HCT116 (cell line): ENCODE measurements around the gene STK39. TPM values are rescaled to one million over a fixed set of nuclear protein-coding genes. Genes with fewer than 3 reads are reported as not detected.
A peak's percentile ranks its signal among the peaks of the same experiment; 100 is the strongest.

Experiments used
- ATAC-seq: fragments of 200-7000 bp; cut with Tn5 transposase; 2 replicates; pipeline ENCODE4 v1.9.1; 2020; ENCODE audit warnings: mild to moderate bottlenecking, moderate library complexity
- BruUV-seq: library from RNA; stranded (reverse); fragments of 400-500 nt; replicated peaks from 2 replicates; lab custom pipeline; 2021; lab: Mats Ljungman, UMichigan
- CTCF ChIA-PET: fragments of 300-600 bp; sonication (Branson Sonifier 250); formaldehyde crosslinking; loops from one replicate; lab custom pipeline; 2021; ENCODE audit warnings: antibody characterized with exemption; lab: Charles Lee
- POLR2A ChIA-PET: fragments of 300-600, 350-600 bp; sonication (Branson Sonifier 250); formaldehyde crosslinking; loops from one replicate; lab custom pipeline; 2021; ENCODE audit warnings: antibody characterized with exemption; lab: Charles Lee
- RAD21 ChIA-PET, 2 experiments: fragments of 300-600 bp; sonication (Branson Sonifier 250); formaldehyde crosslinking; loops; one replicate each; lab custom pipeline; 2023; ENCODE audit warnings: low total read pairs in 2 of 2; ENCODE audit not compliant: uncharacterized antibody in 2 of 2, unreplicated experiment in 2 of 2, low non-redundant PET in 1 of 2; lab: Charles Lee
- DNase-seq: peaks from one replicate; pipeline ENCODE4 v3.0.0-alpha.2; 2010; ENCODE audit warnings: low read depth, low spot score
- H2AFZ ChIP-seq: fragments of 200-600 bp; shearing (Covaris generic), sonication (generic); 2 replicates; pipeline ENCODE4 v1.6.1; 2017; ENCODE audit warnings: low read depth, mixed run types, mixed read lengths, antibody characterized with exemption, low read length; ENCODE audit not compliant: poor library complexity, severe bottlenecking
- H3K27ac ChIP-seq: 2 replicates; pipeline ENCODE4 v1.5.1; 2012; ENCODE audit warnings: low read depth, low read length
- H3K27me3 ChIP-seq: fragments of 200-600 bp; sonication (generic); 2 replicates; pipeline ENCODE4 v1.6.1; 2016; ENCODE audit warnings: mixed run types, low read length, mixed read lengths; ENCODE audit not compliant: insufficient read depth
- H3K36me3 ChIP-seq, 2 experiments: fragments of 200-500 bp in 1 of 2; fragments of 200-600 bp in 1 of 2; sonication (Bioruptor generic) in 1 of 2; sonication (generic) in 1 of 2; 2 replicates each; pipeline versions ENCODE4 v1.5.1 to v1.6.1; 2014 to 2016; ENCODE audit warnings: low read length in 2 of 2, inconsistent platforms in 1 of 2, mixed read lengths in 1 of 2, mixed run types in 1 of 2; ENCODE audit not compliant: insufficient read depth in 2 of 2, control insufficient read depth in 1 of 2
- H3K4me1 ChIP-seq, 2 experiments: fragments of 200-600 bp in 1 of 2; sonication (generic) in 1 of 2; 2 replicates each; pipeline versions ENCODE4 v1.5.1 to v1.6.1; 2012 to 2017; ENCODE audit warnings: low read length in 2 of 2, inconsistent platforms in 1 of 2, mild to moderate bottlenecking in 1 of 2, mixed read lengths in 1 of 2, mixed run types in 1 of 2, moderate library complexity in 1 of 2; ENCODE audit not compliant: insufficient read depth in 2 of 2, control insufficient read depth in 1 of 2
- H3K4me2 ChIP-seq: fragments of 200-600 bp; sonication (generic); 2 replicates; pipeline ENCODE4 v1.6.1; 2017; ENCODE audit warnings: mixed run types, low read length, mixed read lengths
- H3K4me3 ChIP-seq, 2 experiments: fragments of 200-600 bp in 1 of 2; sonication (generic) in 1 of 2; replicated peaks in 1 of 2; 2 replicates each; pipeline ENCODE4 v1.5.1; 2011 to 2016; ENCODE audit warnings: low read length in 2 of 2, control low read depth in 1 of 2, low read depth in 1 of 2, mild to moderate bottlenecking in 1 of 2, mixed read lengths in 1 of 2, mixed run types in 1 of 2
- H3K79me2 ChIP-seq: fragments of 200-600 bp; sonication (generic); 2 replicates; pipeline ENCODE4 v1.6.1; 2017; ENCODE audit warnings: mild to moderate bottlenecking, mixed run types, low read length, moderate library complexity, mixed read lengths; ENCODE audit not compliant: insufficient read depth
- H3K9ac ChIP-seq: fragments of 200-600 bp; sonication (generic); 2 replicates; pipeline ENCODE4 v1.6.1; 2016; ENCODE audit warnings: low read length, mixed read lengths
- H3K9me2 ChIP-seq: fragments of 200-600 bp; sonication (generic), shearing (Covaris generic); 2 replicates; pipeline ENCODE4 v1.6.1; 2017; ENCODE audit warnings: mixed run types, mild to moderate bottlenecking, moderate library complexity; ENCODE audit not compliant: insufficient read depth
- H3K9me3 ChIP-seq, 2 experiments: fragments of 200-500 bp in 1 of 2; fragments of 200-600 bp in 1 of 2; sonication (Bioruptor generic) in 1 of 2; sonication (generic) in 1 of 2; 2 replicates each; pipeline ENCODE4 v1.6.1; 2014 to 2017; ENCODE audit warnings: low read length in 2 of 2, mixed read lengths in 2 of 2, inconsistent platforms in 1 of 2, low read depth in 1 of 2, mild to moderate bottlenecking in 1 of 2, mixed run types in 1 of 2, moderate library complexity in 1 of 2; ENCODE audit not compliant: control insufficient read depth in 1 of 2, insufficient read depth in 1 of 2
- H4K20me1 ChIP-seq: fragments of 200-600 bp; sonication (generic), shearing (Covaris generic); 2 replicates; pipeline ENCODE4 v1.6.1; 2017; ENCODE audit warnings: mixed run types, mild to moderate bottlenecking, moderate library complexity; ENCODE audit not compliant: insufficient read depth
- CEBPB ChIP-seq: IDR thresholded peaks from 2 replicates; pipeline ENCODE4 v1.6.1; 2012; ENCODE audit warnings: low read depth
- ELF1 ChIP-seq: IDR thresholded peaks from 2 replicates; pipeline ENCODE4 v1.6.1; 2012; ENCODE audit warnings: low read depth, borderline replicate concordance
- FOSL1 ChIP-seq: IDR thresholded peaks from 2 replicates; pipeline ENCODE4 v1.6.1; 2012; ENCODE audit warnings: low read depth
- JUND ChIP-seq: IDR thresholded peaks from 2 replicates; pipeline ENCODE4 v1.6.1; 2012
- SIN3A ChIP-seq: IDR thresholded peaks from 2 replicates; pipeline ENCODE4 v1.6.1; 2012; ENCODE audit warnings: low read depth
- SRF ChIP-seq: IDR thresholded peaks from 2 replicates; pipeline ENCODE4 v1.6.1; 2012; ENCODE audit warnings: low read depth
- TCF7L2 ChIP-seq: IDR thresholded peaks from 2 replicates; pipeline ENCODE4 v1.7.0; 2011; ENCODE audit warnings: borderline replicate concordance, inconsistent platforms; ENCODE audit not compliant: insufficient read depth, insufficient read length; ENCODE audit errors: extremely low read depth
- YY1 ChIP-seq: IDR thresholded peaks from 2 replicates; pipeline ENCODE4 v1.6.1; 2011; ENCODE audit warnings: low read length, low read depth, moderate library complexity, mild to moderate bottlenecking; ENCODE audit not compliant: insufficient replicate concordance; ENCODE audit errors: extremely low read depth
- ZFX ChIP-seq: fragments of 450-650 bp; IDR thresholded peaks from 2 replicates; pipeline ENCODE4 v1.6.1; 2017
- intact Hi-C: fragments of 100-400 bp; cut with micrococcal nuclease; formaldehyde crosslinking; loops from 2 replicates; pipeline ENCODE4 v1.10.0; 2022
- total RNA-seq: library from RNA; stranded (reverse); gene quantifications from one replicate; pipeline ENCODE4 v1.2.1, GENCODE V29; 2021; ENCODE audit not compliant: unreplicated experiment
- TF ChIP-seq, protein P1 (sequence below): IDR thresholded peaks from 2 replicates; pipeline ENCODE4 v1.6.1; 2012
- TF ChIP-seq, protein P2 (sequence below), 3 experiments: fragments of 200-600 bp in 1 of 3; sonication (generic) in 1 of 3; IDR thresholded peaks in 2 of 3; conservative IDR thresholded peaks in 1 of 3; 2 replicates each; pipeline ENCODE4 v1.5.1; 2012 to 2017; ENCODE audit warnings: low read depth in 2 of 3, low read length in 2 of 3, antibody characterized with exemption in 1 of 3, borderline replicate concordance in 1 of 3, control low read depth in 1 of 3, mild to moderate bottlenecking in 1 of 3, mixed read lengths in 1 of 3, mixed run types in 1 of 3, moderate library complexity in 1 of 3; ENCODE audit not compliant: insufficient read depth in 1 of 3

The STK39 gene
- total RNA-seq, 1 experiment from 2014 or later: 118 TPM

DNA sequence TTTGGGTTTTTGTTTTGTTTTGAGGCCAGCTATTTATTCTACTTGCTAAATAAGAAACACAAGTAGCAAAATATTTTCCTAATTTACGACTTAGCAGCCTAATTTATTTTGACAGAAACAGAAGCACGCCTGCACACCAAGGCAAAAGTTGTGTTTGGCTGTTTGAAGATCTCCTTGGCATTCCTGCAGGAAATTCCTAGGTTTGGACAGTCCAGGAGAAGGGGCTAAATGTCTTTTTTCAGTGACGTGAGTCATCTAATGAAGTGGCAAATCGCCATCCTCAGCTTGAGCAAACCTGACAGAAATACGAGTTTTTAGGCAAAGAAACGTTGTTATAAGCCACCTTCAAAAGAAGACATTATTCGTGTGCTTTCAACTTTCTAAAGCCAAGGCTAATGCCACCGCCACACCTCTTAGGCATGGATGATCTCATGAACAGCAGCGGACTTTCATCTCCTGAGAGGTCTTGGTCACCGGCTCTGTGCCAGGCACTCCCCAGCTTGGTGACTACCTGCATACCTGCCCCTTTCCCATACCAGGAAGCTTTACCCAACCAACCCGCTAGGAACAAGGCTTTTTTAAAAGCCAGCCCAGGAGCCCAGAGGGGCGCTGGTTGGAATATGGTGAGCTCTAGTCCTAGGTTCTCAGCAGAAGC lies 30.9 kb downstream of the STK39 start (continued):
- peak; percentile 94 for TF ChIP-seq TCF7L2
- TF ChIP-seq, protein P1, sequence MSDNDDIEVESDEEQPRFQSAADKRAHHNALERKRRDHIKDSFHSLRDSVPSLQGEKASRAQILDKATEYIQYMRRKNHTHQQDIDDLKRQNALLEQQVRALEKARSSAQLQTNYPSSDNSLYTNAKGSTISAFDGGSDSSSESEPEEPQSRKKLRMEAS: peak; percentile 82
- TF ChIP-seq SRF: peak; percentile 85
- TF ChIP-seq FOSL1: peak; percentile 88
- TF ChIP-seq JUND: peak; percentile 97

DNA sequence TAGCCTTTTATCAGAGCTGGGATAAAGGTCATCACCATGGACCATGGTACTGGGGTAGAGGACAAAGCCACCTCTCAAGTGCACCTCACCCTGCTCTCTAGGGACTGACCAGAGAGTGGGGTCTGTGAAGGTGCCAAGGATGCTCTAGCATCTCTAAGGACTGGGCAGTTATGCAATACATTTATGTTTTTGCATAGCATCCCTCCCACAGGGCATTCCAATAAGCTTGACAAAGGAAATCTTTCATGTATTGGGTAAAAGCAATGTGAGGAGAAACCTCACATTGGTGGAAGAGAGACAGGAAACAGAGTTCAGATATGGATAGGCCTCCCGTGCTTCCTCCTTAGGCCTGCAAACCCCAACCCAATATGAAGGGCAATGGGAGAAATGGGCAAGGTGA lies 31.6 kb downstream of the STK39 start:
- Histone ChIP-seq H4K20me1 (no peaks in the 10 kb centered on the region), H3K4me3 (peak overlapping the region in 1 of 2 experiments; percentile 31; a peak in 1 of 4 replicates), H3K9me3 (no peaks in the 10 kb centered on the region), H3K4me2 (peak overlapping the region; percentile 73), H2AFZ (no peak overlapping the region), H3K27ac (peak overlapping the region; percentile 99), H3K36me3 (peaks cover 0 to 4% of the 10 kb centered on the region in 2 experiments; a peak in 1 of 4 replicates), H3K27me3 (no peaks in the 10 kb centered on the region), H3K9me2 (no peaks in the 10 kb centered on the region), H3K9ac (peak overlapping the region; percentile 64), H3K4me1 (peaks cover 89 to 100% of the 10 kb centered on the region in 2 experiments), H3K79me2 (peaks cover 85% of the 10 kb centered on the region)
- CTCF ChIA-PET: interaction anchor here (1.3 kb wide), 1 partner anchor 9 kb away, joined by 4 read pairs; no protein-coding TSS in a partner anchor
- DNase-seq (no peak), ATAC-seq (no peak)
- intact Hi-C loops: loop anchor here (1.0 kb wide), 1 partner anchor 55 kb away; no protein-coding TSS in a partner anchor
- no TSS peak for BruUV-seq
- RAD21 ChIA-PET: no interaction called here
- POLR2A ChIA-PET: interaction anchor here (1.5 to 1.8 kb wide), 2 partner anchors 9 to 26 kb away, joined by 6 to 7 read pairs; no protein-coding TSS in a partner anchor
- TF ChIP-seq ELF1 (no peak), YY1 (no peak), SRF (no peak), ZFX (no peak), CEBPB (no peak), SIN3A (no peak)
- TF ChIP-seq, protein P2, sequence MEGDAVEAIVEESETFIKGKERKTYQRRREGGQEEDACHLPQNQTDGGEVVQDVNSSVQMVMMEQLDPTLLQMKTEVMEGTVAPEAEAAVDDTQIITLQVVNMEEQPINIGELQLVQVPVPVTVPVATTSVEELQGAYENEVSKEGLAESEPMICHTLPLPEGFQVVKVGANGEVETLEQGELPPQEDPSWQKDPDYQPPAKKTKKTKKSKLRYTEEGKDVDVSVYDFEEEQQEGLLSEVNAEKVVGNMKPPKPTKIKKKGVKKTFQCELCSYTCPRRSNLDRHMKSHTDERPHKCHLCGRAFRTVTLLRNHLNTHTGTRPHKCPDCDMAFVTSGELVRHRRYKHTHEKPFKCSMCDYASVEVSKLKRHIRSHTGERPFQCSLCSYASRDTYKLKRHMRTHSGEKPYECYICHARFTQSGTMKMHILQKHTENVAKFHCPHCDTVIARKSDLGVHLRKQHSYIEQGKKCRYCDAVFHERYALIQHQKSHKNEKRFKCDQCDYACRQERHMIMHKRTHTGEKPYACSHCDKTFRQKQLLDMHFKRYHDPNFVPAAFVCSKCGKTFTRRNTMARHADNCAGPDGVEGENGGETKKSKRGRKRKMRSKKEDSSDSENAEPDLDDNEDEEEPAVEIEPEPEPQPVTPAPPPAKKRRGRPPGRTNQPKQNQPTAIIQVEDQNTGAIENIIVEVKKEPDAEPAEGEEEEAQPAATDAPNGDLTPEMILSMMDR (IDR thresholded peaks at IDR 0.05 in 2 of 3, conservative IDR thresholded peaks at IDR 0.05 in 1 of 3; ENCODE audit: borderline replicate concordance in 1 of 3, insufficient read depth in 1 of 3, low read depth in 2 of 3, low read length in 2 of 3): no peak
